Large intestine (tissue), 3 donors: ENCODE measurements around the gene SLX4IP. TPM values are rescaled to one million over a fixed set of nuclear protein-coding genes. Genes with fewer than 3 reads are reported as not detected.

Experiments
- DNase-seq, 2 donors: peaks; one replicate each; pipeline versions ENCODE4 v3.0.0 to v3.0.0-alpha.2; 2013
- H3K27ac ChIP-seq: one replicate; pipeline ENCODE4 v1.5.1; 2013; ENCODE audit warnings: low read length
- H3K27me3 ChIP-seq: 2 replicates; pipeline ENCODE4 v1.6.1; 2013; ENCODE audit warnings: low read length; ENCODE audit not compliant: control insufficient read depth, insufficient read depth
- H3K36me3 ChIP-seq: 2 replicates; pipeline ENCODE4 v1.6.1; 2013; ENCODE audit warnings: low read length; ENCODE audit not compliant: control insufficient read depth, insufficient read depth
- H3K4me1 ChIP-seq: one replicate; pipeline ENCODE4 v1.6.1; 2013; ENCODE audit warnings: low read length; ENCODE audit not compliant: control insufficient read depth, insufficient read depth
- H3K4me3 ChIP-seq: one replicate; pipeline ENCODE4 v1.5.1; 2013; ENCODE audit warnings: low read length
- H3K9me3 ChIP-seq: one replicate; pipeline ENCODE4 v1.6.1; 2013; ENCODE audit warnings: mild to moderate bottlenecking, low read depth, low read length, moderate library complexity; ENCODE audit not compliant: control insufficient read depth
- WGBS: methylation state at CpG from one replicate; pipeline ENCODE4 v1.1.5; 2013; ENCODE audit warnings: low lambda C conversion rate; ENCODE audit not compliant: insufficient coverage; 5-methylcytosine and 5-hydroxymethylcytosine counted together
- polyA plus RNA-seq: library from polyadenylated mRNA; unstranded; fragments of 120-200 nt; gene quantifications from one replicate; pipeline ENCODE4 v1.2.1, GENCODE V29; 2013

SLX4IP gene
- polyA plus RNA-seq, 1 donor: 7.2 TPM

DNA sequence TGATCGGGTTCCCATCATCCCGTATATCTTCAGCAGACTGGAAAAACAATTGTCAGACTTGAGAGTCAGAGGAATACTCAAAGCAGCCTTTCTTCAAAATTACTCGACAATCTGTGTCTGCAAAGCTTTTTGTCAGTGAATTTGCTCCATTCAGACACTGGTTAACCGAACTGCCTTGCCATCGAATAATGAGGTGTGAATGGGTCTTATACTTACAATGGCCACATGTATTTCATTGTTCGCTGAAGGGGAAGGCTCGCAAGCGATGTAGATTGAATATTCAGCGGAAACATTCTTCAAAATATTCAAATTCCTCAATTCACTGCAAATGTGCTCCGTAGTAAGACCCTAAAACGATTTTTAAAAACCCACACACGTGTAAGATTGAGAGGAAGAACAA, 205.8 kb downstream of the SLX4IP start:
- H3K36me3 ChIP-seq: peaks cover 88% of the 10 kb centered on the region
- H3K4me1 ChIP-seq: no peaks in the 10 kb centered on the region
- H3K27ac ChIP-seq: no peak overlapping the region
- H3K9me3 ChIP-seq: no peaks in the 10 kb centered on the region
- no peak for DNase-seq
- no peaks in the 10 kb centered on the region for H3K27me3 ChIP-seq
- WGBS: 88% methylated on average over 4 of the region's 12 CpGs
- H3K4me3 ChIP-seq: no peak overlapping the region

DNA sequence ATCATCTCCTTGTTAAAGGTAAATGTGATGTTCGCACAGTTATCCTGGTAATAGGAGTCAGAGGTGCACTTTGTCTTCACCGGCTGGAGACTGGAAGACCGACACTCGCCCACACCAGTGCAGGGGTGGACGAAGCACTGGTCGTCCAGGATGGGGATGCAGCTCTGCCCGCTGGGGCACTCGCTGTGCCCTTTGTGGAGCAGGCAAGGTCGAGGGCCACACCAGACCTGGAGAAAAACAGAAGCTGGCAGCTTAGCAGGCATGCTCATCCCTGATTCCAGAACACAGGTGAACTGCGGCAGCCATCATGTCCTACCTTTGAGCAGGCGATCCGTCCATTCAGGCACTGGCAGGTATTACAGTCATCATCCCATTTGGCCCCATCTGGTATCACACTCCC, 206.4 kb downstream of the SLX4IP start:
- DNase-seq: no peak
- peaks cover 93% of the 10 kb centered on the region for H3K36me3 ChIP-seq
- WGBS: no CpG with 5 or more reads among the region's 12 CpGs
- H3K4me1 ChIP-seq: no peaks in the 10 kb centered on the region
- H3K4me3 ChIP-seq: no peak overlapping the region
- no peaks in the 10 kb centered on the region for H3K27me3 ChIP-seq
- no peaks in the 10 kb centered on the region for H3K9me3 ChIP-seq
- H3K27ac ChIP-seq: no peak overlapping the region

DNA sequence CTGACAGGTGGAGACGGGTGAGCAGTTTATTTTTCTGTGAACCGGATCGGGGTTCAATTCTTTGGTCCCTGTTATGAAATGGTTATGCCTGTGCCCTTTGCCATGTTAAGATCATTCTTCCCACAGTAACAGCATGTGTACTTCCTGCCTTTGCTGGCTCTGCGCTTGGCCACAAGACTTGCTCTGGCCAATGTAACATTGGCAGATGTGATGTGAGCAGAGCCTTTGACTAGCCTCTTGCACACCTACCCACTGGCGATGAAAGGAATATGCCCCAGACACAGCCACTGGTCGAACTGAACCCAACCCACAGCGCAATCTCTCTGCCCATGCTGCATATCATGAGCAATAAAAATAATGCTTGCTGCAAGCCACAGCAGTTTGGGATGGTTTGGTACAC, 206.8 kb downstream of the SLX4IP start:
- no peak for DNase-seq
- H3K36me3 ChIP-seq: peaks cover 93% of the 10 kb centered on the region
- H3K4me3 ChIP-seq: no peak overlapping the region
- no peaks in the 10 kb centered on the region for H3K27me3 ChIP-seq
- H3K4me1 ChIP-seq: no peaks in the 10 kb centered on the region
- no peak overlapping the region for H3K27ac ChIP-seq
- no peaks in the 10 kb centered on the region for H3K9me3 ChIP-seq
- 100% methylated on average over 2 of the region's 7 CpGs for WGBS

DNA sequence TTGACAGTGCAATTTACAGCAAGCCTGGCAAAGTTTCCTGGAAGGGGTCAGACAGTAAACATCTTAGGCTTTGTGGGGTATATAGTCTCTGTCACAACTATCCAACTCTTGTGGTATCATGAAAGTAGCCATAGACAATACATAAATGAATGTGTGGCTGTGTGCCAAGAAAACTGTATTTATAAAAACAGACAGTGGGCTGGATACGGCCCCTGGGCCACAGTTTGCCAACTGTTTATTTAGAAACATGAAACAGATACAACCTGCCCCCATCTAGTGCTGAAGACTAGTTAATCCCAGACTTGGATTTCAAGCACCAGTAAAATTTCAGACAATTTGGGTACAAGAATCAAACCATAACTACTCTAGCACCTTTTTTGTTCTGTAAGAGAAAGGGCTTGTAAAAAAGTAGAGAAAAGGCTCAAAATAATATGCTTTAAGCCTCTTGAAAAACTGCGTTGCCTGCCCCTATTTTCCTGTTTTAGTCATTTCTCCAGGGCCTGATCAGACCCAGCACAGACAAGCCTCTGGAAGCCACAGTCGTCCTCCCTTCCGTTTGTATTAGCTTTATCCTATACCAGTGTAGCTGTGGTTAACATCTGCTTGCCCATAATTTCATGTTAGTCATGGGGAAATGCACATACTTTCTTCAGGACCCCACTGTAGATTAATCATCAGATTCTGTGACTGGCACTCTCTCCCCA, 207.9 kb downstream of the SLX4IP start:
- no peak overlapping the region for H3K27ac ChIP-seq
- H3K27me3 ChIP-seq: no peaks in the 10 kb centered on the region
- no peaks in the 10 kb centered on the region for H3K9me3 ChIP-seq
- no peak overlapping the region for H3K4me3 ChIP-seq
- 100% methylated on average over 1 of the region's 4 CpGs for WGBS
- H3K36me3 ChIP-seq: peaks cover 93% of the 10 kb centered on the region
- no peaks in the 10 kb centered on the region for H3K4me1 ChIP-seq
- no peak for DNase-seq

DNA sequence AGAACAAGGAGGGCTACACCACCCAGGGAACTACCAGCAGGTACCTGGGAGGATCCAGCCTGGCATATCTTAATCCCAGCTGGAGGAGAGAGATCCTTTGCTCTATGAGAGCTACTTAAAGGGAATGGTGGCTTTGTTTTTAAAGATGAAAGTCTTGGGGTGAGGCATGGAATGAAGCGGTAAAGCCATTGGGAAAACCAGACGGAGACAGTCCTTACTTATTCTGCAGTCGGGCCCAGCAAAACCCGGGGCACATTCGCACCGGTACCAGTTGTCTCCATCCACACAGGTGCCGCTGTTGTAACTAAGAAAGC, 208.4 kb downstream of the SLX4IP start:
- no peak overlapping the region for H3K4me3 ChIP-seq
- no peaks in the 10 kb centered on the region for H3K9me3 ChIP-seq
- WGBS: 100% methylated on average over 2 of the region's 7 CpGs
- H3K27me3 ChIP-seq: no peaks in the 10 kb centered on the region
- no peak for DNase-seq
- H3K4me1 ChIP-seq: no peaks in the 10 kb centered on the region
- H3K27ac ChIP-seq: no peak overlapping the region
- H3K36me3 ChIP-seq: peaks cover 96% of the 10 kb centered on the region

DNA sequence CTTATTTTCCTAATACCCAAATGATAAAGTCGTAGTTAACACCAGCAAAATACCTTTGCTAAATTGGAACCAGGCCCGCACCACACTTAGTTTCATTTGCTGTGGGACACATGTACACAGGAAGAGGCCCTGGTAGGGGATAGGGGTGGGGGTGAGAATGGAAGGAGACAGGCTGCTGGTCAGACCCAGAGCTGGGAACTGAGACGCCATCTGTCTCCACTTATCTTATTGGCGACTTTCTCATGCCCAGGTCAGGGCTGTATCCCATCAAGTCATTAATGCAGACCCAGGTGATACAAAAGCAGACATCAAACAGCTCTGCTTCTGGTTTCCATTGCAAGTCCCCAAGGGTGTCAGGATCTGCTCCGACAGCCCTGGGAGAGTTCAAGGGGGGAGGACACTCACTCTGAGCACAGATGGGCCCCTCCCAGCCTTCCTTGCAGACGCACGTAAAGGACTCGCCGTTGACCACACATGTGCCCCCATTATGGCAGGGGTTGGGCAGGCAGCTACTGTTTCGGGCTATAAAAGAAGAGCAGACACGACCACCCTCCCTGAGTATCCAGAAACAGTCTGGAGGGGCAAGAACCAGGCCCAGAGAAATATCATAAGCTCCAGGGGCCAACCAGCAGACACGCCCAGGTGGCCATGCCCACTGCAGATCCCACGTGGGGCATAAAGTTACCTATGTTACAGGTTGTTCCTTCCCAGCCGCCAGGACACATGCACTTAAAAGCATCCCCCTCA, 209.5 kb downstream of the SLX4IP start:
- Histone ChIP-seq H3K36me3 (peaks cover 100% of the 10 kb centered on the region), H3K4me1 (no peaks in the 10 kb centered on the region), H3K9me3 (no peaks in the 10 kb centered on the region), H3K27ac (no peak overlapping the region), H3K27me3 (no peaks in the 10 kb centered on the region), H3K4me3 (no peak overlapping the region)
- no peak for DNase-seq
- no CpG with 5 or more reads among the region's 14 CpGs for WGBS

DNA sequence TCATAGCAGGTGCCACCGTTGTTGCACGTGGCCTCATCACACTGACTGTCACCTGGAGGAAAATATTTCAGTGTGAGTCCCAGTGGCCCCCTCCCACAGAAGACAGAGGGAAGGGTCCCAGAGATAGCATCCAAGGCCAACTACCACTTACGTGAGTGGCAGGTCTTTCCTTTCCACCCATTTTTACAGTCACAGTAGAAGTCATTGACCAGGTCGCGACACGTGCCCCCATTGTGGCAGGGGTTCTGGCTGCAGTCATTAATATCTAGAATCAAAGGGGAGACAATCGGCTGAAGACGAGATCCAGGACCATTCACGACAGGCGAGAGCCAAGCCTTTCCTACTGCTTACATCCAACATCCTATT, 210.1 kb downstream of the SLX4IP start:
- no CpG with 5 or more reads among the region's 10 CpGs for WGBS
- Histone ChIP-seq H3K9me3 (no peaks in the 10 kb centered on the region), H3K27me3 (no peaks in the 10 kb centered on the region), H3K4me1 (no peaks in the 10 kb centered on the region), H3K27ac (no peak overlapping the region), H3K4me3 (no peak overlapping the region), H3K36me3 (peaks cover 100% of the 10 kb centered on the region)
- DNase-seq: no peak

DNA sequence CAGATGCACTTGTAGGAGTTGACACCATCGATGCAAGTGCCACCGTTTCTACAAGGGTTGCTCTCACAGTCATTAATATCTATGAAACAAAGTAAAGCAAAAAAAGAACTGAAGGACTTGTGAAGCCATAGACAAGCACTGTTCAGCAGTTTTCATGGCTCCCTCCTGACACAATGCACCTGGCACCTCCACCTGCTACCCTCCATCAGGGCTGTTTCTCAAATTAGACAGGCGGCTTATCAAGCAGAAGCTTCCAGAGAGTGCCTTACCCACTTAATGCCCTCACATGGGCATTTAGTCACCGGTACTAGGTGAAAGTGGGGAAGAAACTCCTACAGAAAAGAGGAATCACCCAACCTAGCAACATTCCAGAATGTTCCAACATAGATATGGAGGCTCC, 210.9 kb downstream of the SLX4IP start:
- Histone ChIP-seq H3K36me3 (peaks cover 100% of the 10 kb centered on the region), H3K9me3 (no peaks in the 10 kb centered on the region)

DNA sequence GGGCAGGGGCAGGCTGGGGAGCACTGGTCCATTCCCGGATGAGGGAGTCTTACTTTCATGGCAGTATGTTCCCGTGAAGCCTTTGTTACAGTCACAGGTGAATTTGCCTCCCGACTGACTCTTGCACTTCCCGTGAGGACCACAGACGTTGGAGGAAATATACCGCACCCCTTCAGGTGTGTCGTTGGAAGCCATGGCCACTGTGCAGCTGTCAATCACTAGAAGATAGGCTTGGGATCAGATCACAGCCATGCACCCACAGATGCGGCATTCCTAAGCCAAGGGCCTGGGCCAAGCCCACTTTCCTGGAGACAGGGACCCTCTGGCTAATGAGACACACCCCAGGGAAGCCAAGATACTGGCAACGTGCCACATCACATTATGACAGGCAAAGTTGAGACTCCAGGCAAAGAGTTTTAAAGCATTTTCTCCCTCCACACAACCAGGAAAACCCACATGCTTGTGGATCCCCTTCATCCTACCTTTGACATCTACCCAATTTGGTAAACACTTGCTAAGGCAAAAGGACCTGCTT, 211.8 kb downstream of the SLX4IP start:
- no peaks in the 10 kb centered on the region for H3K4me1 ChIP-seq
- H3K9me3 ChIP-seq: no peaks in the 10 kb centered on the region
- no peaks in the 10 kb centered on the region for H3K27me3 ChIP-seq
- H3K4me3 ChIP-seq: no peak overlapping the region
- no CpG with 5 or more reads among the region's 9 CpGs for WGBS
- peaks cover 100% of the 10 kb centered on the region for H3K36me3 ChIP-seq
- H3K27ac ChIP-seq: no peak overlapping the region
- no peak for DNase-seq

More for the DNA sequence above, 210.9 kb downstream of the SLX4IP start:
- WGBS: no CpG with 5 or more reads among the region's 4 CpGs
- Histone ChIP-seq H3K4me3 (no peak overlapping the region), H3K27ac (no peak overlapping the region), H3K4me1 (no peaks in the 10 kb centered on the region), H3K27me3 (no peaks in the 10 kb centered on the region)
- no peak for DNase-seq

DNA sequence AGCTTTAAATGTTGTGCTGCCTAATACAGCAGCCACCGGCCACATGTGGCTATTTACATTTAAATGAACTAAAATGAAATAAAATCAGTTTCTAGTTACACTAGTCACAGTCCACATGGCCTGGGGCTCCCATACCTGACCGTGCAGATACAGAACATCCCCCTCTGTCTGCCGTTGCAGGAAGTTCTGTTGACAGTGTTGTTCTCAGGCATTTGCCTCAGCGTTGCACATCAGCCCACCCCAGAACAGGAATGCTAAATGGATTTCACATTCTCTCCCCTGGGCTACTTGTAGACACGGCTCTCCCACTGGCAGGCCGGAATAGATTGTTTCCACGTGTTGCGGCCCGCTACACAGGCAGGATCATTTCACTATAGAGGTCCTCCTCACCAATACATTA, 212.4 kb downstream of the SLX4IP start:
- H3K36me3 ChIP-seq: peaks cover 100% of the 10 kb centered on the region
- 100% methylated on average over 1 of the region's 9 CpGs for WGBS
- H3K4me1 ChIP-seq: no peaks in the 10 kb centered on the region
- no peak overlapping the region for H3K4me3 ChIP-seq
- DNase-seq: no peak
- no peaks in the 10 kb centered on the region for H3K9me3 ChIP-seq
- no peak overlapping the region for H3K27ac ChIP-seq
- H3K27me3 ChIP-seq: no peaks in the 10 kb centered on the region
